Progenitor cell of endocrine pancreas (in vitro differentiated cells): ENCODE data around the gene MVB12B. TPM values are rescaled to one million over a fixed set of nuclear protein-coding genes. Genes with fewer than 3 reads are reported as not detected.

Experiments
- DNase-seq: peaks from one replicate; pipeline ENCODE4 v3.0.0; 2021; ENCODE audit warnings: low spot score; ENCODE audit not compliant: unreplicated experiment
- H3K27ac Mint-ChIP-seq: 2 replicates; pipeline ENCODE4 v1.8.0; 2021; ENCODE audit warnings: mild to moderate bottlenecking, moderate library complexity, mixed read lengths
- H3K27me3 Mint-ChIP-seq: 2 replicates; pipeline ENCODE4 v1.8.0; 2021; ENCODE audit warnings: mixed read lengths
- H3K36me3 Mint-ChIP-seq: 2 replicates; pipeline ENCODE4 v1.8.0; 2022; ENCODE audit warnings: mixed read lengths; ENCODE audit not compliant: insufficient read depth
- H3K4me1 Mint-ChIP-seq: 2 replicates; pipeline ENCODE4 v1.8.0; 2021; ENCODE audit warnings: low read depth, mixed read lengths
- H3K4me3 Mint-ChIP-seq: 2 replicates; pipeline ENCODE4 v1.8.0; 2021; ENCODE audit warnings: low read depth, mild to moderate bottlenecking, moderate library complexity, mixed read lengths
- H3K9me3 Mint-ChIP-seq: 2 replicates; pipeline ENCODE4 v1.8.0; 2021; ENCODE audit warnings: low read depth, mixed read lengths
- CTCF ChIP-seq: fragments of 200-600 bp; sonication (generic); IDR thresholded peaks from one replicate; pipeline ENCODE4 v1.5.0; 2021; ENCODE audit warnings: antibody characterized with exemption, mild to moderate bottlenecking; ENCODE audit not compliant: unreplicated experiment
- total RNA-seq: library from RNA; stranded (reverse); gene quantifications from 2 replicates; pipeline ENCODE4 v1.2.1, GENCODE V29; 2021

MVB12B gene
- total RNA-seq, 1 donor from 2014 or later: 34.6 TPM

GRCh38 chr9:126383406-126384046 is 56.9 kb downstream of the MVB12B start:
- H3K4me3 Mint-ChIP-seq: no peak overlapping the region
- TF ChIP-seq CTCF: no peak
- peaks cover 3% of the 10 kb centered on the region for H3K4me1 Mint-ChIP-seq
- H3K36me3 Mint-ChIP-seq: peaks cover 7% of the 10 kb centered on the region
- no peaks in the 10 kb centered on the region for H3K9me3 Mint-ChIP-seq
- no peak for DNase-seq
- no peak overlapping the region for H3K27ac Mint-ChIP-seq
- H3K27me3 Mint-ChIP-seq: no peaks in the 10 kb centered on the region

- TF ChIP-seq CTCF: no peak
- no peaks in the 10 kb centered on the region for H3K27me3 Mint-ChIP-seq
- no peaks in the 10 kb centered on the region for H3K9me3 Mint-ChIP-seq
- peaks cover 3% of the 10 kb centered on the region for H3K4me1 Mint-ChIP-seq
- H3K36me3 Mint-ChIP-seq: peaks cover 18% of the 10 kb centered on the region
- no peak overlapping the region for H3K27ac Mint-ChIP-seq
- no peak for DNase-seq
- H3K4me3 Mint-ChIP-seq: no peak overlapping the region
Measured at GRCh38 chr9:126384926-126385325, 58.3 kb downstream of the MVB12B start.

GRCh38 chr9:126386088-126386487 is 59.5 kb downstream of the MVB12B start:
- no peaks in the 10 kb centered on the region for H3K9me3 Mint-ChIP-seq
- H3K4me3 Mint-ChIP-seq: no peak overlapping the region
- H3K36me3 Mint-ChIP-seq: peaks cover 17% of the 10 kb centered on the region
- H3K4me1 Mint-ChIP-seq: peaks cover under 1% of the 10 kb centered on the region
- H3K27ac Mint-ChIP-seq: no peak overlapping the region
- H3K27me3 Mint-ChIP-seq: no peaks in the 10 kb centered on the region
- no peak for DNase-seq
- TF ChIP-seq CTCF: peak; percentile 38

GRCh38 chr9:126386776-126387175 is 60.1 kb downstream of the MVB12B start:
- Mint-ChIP-seq H3K36me3 (peaks cover 18% of the 10 kb centered on the region), H3K27me3 (no peaks in the 10 kb centered on the region), H3K9me3 (no peaks in the 10 kb centered on the region), H3K4me1 (no peaks in the 10 kb centered on the region), H3K4me3 (no peak overlapping the region), H3K27ac (no peak overlapping the region)
- TF ChIP-seq CTCF: no peak
- DNase-seq: no peak

GRCh38 chr9:126388964-126389708 is 62.5 kb downstream of the MVB12B start:
- no peaks in the 10 kb centered on the region for H3K27me3 Mint-ChIP-seq
- H3K4me1 Mint-ChIP-seq: no peaks in the 10 kb centered on the region
- H3K27ac Mint-ChIP-seq: no peak overlapping the region
- H3K36me3 Mint-ChIP-seq: peaks cover 18% of the 10 kb centered on the region
- H3K9me3 Mint-ChIP-seq: no peaks in the 10 kb centered on the region
- no peak overlapping the region for H3K4me3 Mint-ChIP-seq
- DNase-seq: no peak
- TF ChIP-seq CTCF: no peak
